H9 (cell line): ENCODE measurements around the gene RNPS1. TPM values are rescaled to one million over a fixed set of nuclear protein-coding genes. Genes with fewer than 3 reads are reported as not detected.

Experiments used
- DNase-seq: peaks from one replicate; pipeline ENCODE4 v3.0.0-alpha.2; 2017
- H2AFZ ChIP-seq: one replicate; pipeline ENCODE4 v1.6.1; 2013; ENCODE audit warnings: mild to moderate bottlenecking, low read length, control low read depth, moderate library complexity
- H2AK5ac ChIP-seq: 2 replicates; pipeline ENCODE4 v1.6.1; 2013; ENCODE audit warnings: low read length, control low read depth, mixed read lengths; ENCODE audit not compliant: insufficient read length
- H2BK120ac ChIP-seq: one replicate; pipeline ENCODE4 v1.6.1; 2013; ENCODE audit warnings: low read depth, mild to moderate bottlenecking, low read length, control low read depth, inconsistent platforms; ENCODE audit not compliant: poor library complexity, severe bottlenecking
- H2BK12ac ChIP-seq: 2 replicates; pipeline ENCODE4 v1.6.1; 2013; ENCODE audit warnings: low read length, control low read depth, mixed read lengths, low read depth; ENCODE audit not compliant: insufficient read length
- H2BK15ac ChIP-seq: 2 replicates; pipeline ENCODE4 v1.6.1; 2013; ENCODE audit warnings: low read depth, low read length, control low read depth
- H2BK20ac ChIP-seq: one replicate; pipeline ENCODE4 v1.6.1; 2013; ENCODE audit warnings: low read depth, mild to moderate bottlenecking, low read length, control low read depth, inconsistent platforms; ENCODE audit not compliant: poor library complexity, severe bottlenecking
- H2BK5ac ChIP-seq: 2 replicates; pipeline ENCODE4 v1.6.1; 2013; ENCODE audit warnings: low read length, control low read depth, mixed read lengths; ENCODE audit not compliant: insufficient read length
- H3K14ac ChIP-seq: 2 replicates; pipeline ENCODE4 v1.6.1; 2013; ENCODE audit warnings: low read length, control low read depth; ENCODE audit not compliant: insufficient read depth
- H3K18ac ChIP-seq: 2 replicates; pipeline ENCODE4 v1.6.1; 2013; ENCODE audit warnings: low read depth, mild to moderate bottlenecking, mixed read lengths, low read length, control low read depth; ENCODE audit not compliant: insufficient read length
- H3K23ac ChIP-seq: 2 replicates; pipeline ENCODE4 v1.6.1; 2013; ENCODE audit warnings: low read length, control low read depth, mixed read lengths, low read depth; ENCODE audit not compliant: insufficient read length
- H3K23me2 ChIP-seq: 2 replicates; pipeline ENCODE4 v1.6.1; 2013; ENCODE audit warnings: low read depth, mild to moderate bottlenecking, mixed read lengths, low read length, control low read depth; ENCODE audit not compliant: insufficient read length, poor library complexity, severe bottlenecking
- H3K27ac ChIP-seq: 2 replicates; pipeline ENCODE4 v1.5.1; 2013; ENCODE audit warnings: low read length, control low read depth, mixed read lengths, low read depth; ENCODE audit not compliant: insufficient read length
- H3K27me3 ChIP-seq: 2 replicates; pipeline ENCODE4 v1.6.1; 2013; ENCODE audit warnings: low read length, control low read depth, inconsistent platforms; ENCODE audit not compliant: insufficient read depth
- H3K4ac ChIP-seq: 2 replicates; pipeline ENCODE4 v1.6.1; 2013; ENCODE audit warnings: low read depth, mild to moderate bottlenecking, control low read depth, inconsistent platforms, low read length, moderate library complexity
- H3K4me1 ChIP-seq: 2 replicates; pipeline ENCODE4 v1.6.1; 2013; ENCODE audit warnings: low read length, control low read depth, inconsistent platforms; ENCODE audit not compliant: insufficient read depth
- H3K4me2 ChIP-seq: 2 replicates; pipeline ENCODE4 v1.6.1; 2013; ENCODE audit warnings: low read length, control low read depth, mixed read lengths; ENCODE audit not compliant: insufficient read length, insufficient read depth
- H3K56ac ChIP-seq: 2 replicates; pipeline ENCODE4 v1.6.1; 2013; ENCODE audit warnings: low read depth, mild to moderate bottlenecking, mixed read lengths, low read length, control low read depth; ENCODE audit not compliant: insufficient read length
- H3K79me1 ChIP-seq: 2 replicates; pipeline ENCODE4 v1.6.1; 2013; ENCODE audit warnings: low read depth, mild to moderate bottlenecking, moderate library complexity, low read length, control low read depth, inconsistent platforms; ENCODE audit not compliant: insufficient read depth, poor library complexity, severe bottlenecking
- H3K79me2 ChIP-seq: 2 replicates; pipeline ENCODE4 v1.6.1; 2013; ENCODE audit warnings: low read length, control low read depth, inconsistent platforms; ENCODE audit not compliant: insufficient read depth
- H3K9ac ChIP-seq: 2 replicates; pipeline ENCODE4 v1.6.1; 2013; ENCODE audit warnings: low read length, control low read depth, mixed read lengths; ENCODE audit not compliant: insufficient read length; ENCODE audit errors: extremely low read depth
- H3K9me3 ChIP-seq: one replicate; pipeline ENCODE4 v1.6.1; 2013; ENCODE audit warnings: low read depth, low read length, inconsistent platforms; ENCODE audit not compliant: control insufficient read depth
- H3T11ph ChIP-seq: one replicate; pipeline ENCODE4 v1.6.1; 2013; ENCODE audit warnings: mild to moderate bottlenecking, low read length, control low read depth, inconsistent platforms
- H4K20me1 ChIP-seq: one replicate; pipeline ENCODE4 v1.6.1; 2013; ENCODE audit not compliant: control insufficient read depth, insufficient read length, insufficient read depth
- H4K5ac ChIP-seq: 2 replicates; pipeline ENCODE4 v1.6.1; 2013; ENCODE audit warnings: low read depth, mild to moderate bottlenecking, mixed read lengths, low read length, control low read depth; ENCODE audit not compliant: insufficient read length
- H4K8ac ChIP-seq: replicated peaks from 2 replicates; pipeline ENCODE4 v1.6.1; 2013; ENCODE audit warnings: low read length, control low read depth, mixed read lengths, low read depth; ENCODE audit not compliant: insufficient read length
- H4K91ac ChIP-seq: 2 replicates; pipeline ENCODE4 v1.6.1; 2013; ENCODE audit warnings: low read depth, mild to moderate bottlenecking, moderate library complexity, mixed read lengths, low read length, control low read depth; ENCODE audit not compliant: insufficient read length
- H3K27ac Mint-ChIP-seq, 3 experiments: 2 replicates in 2 of 3; 3 replicates in 1 of 3; pipeline ENCODE4 v1.8.0; 2020 to 2021; ENCODE audit warnings: mixed read lengths in 3 of 3, mild to moderate bottlenecking in 1 of 3, moderate library complexity in 1 of 3
- H3K27me3 Mint-ChIP-seq: 2 replicates; pipeline ENCODE4 v1.8.0; 2021; ENCODE audit warnings: low read depth, mild to moderate bottlenecking, moderate library complexity, mixed read lengths
- H3K36me3 Mint-ChIP-seq, 3 experiments: 2 replicates in 2 of 3; 3 replicates in 1 of 3; pipeline ENCODE4 v1.8.0; 2020 to 2021; ENCODE audit warnings: low read depth in 3 of 3, mixed read lengths in 3 of 3; ENCODE audit not compliant: insufficient read depth in 1 of 3
- H3K4me1 Mint-ChIP-seq, 2 experiments: 2 replicates each; pipeline ENCODE4 v1.8.0; 2020; ENCODE audit warnings: mixed read lengths in 2 of 2
- H3K4me3 Mint-ChIP-seq, 2 experiments: 2 replicates in 1 of 2; 3 replicates in 1 of 2; pipeline ENCODE4 v1.8.0; 2020 to 2021; ENCODE audit warnings: mild to moderate bottlenecking in 2 of 2, mixed read lengths in 2 of 2, moderate library complexity in 1 of 2
- H3K9me3 Mint-ChIP-seq, 2 experiments: 2 replicates in 1 of 2; 3 replicates in 1 of 2; pipeline ENCODE4 v1.8.0; 2020; ENCODE audit warnings: mild to moderate bottlenecking in 2 of 2, mixed read lengths in 2 of 2, moderate library complexity in 1 of 2
- WGBS: extraction: QIAGEN DNeasy Blood & Tissue Kit; methylation state at CpG from one replicate; pipeline ENCODE4 v1.1.7; 2013; ENCODE audit warnings: missing lambda C conversion rate, low lambda C conversion rate, mixed read lengths; ENCODE audit not compliant: insufficient read length; ENCODE audit errors: extremely low coverage; 5-methylcytosine and 5-hydroxymethylcytosine counted together
- total RNA-seq: library from RNA; stranded (reverse); gene quantifications from 2 replicates; pipeline ENCODE4 v1.2.1, GENCODE V29; 2021
- TF ChIP-seq, protein P1 (sequence below): fragments of 200-600 bp; sonication (generic); conservative IDR thresholded peaks from 3 replicates; pipeline ENCODE4 v1.8.0; 2021; ENCODE audit warnings: antibody characterized with exemption, mild to moderate bottlenecking

Gene RNPS1
- total RNA-seq, 1 experiment from 2014 or later: 384 TPM

DNA sequence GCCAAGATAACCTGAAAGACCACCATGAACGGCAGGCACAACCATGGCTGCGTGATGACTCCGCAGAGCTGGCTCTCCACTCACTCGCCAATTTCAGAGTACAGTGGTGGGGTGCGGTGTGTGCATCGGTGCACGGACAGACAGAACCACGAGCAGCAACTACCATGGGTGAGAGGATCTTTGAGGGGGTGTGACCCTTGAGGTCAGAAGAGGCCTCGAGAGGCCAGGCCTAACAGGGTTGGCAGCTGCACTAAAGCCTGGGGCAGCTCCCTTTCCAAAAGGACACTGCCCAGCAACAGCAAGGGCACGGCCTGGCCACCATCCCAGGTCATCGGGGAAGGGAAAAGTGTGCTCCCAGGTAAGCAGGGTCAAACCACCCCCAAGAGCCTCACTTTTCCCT, 14.6 kb downstream of the RNPS1 start:
- TF ChIP-seq, protein P1, sequence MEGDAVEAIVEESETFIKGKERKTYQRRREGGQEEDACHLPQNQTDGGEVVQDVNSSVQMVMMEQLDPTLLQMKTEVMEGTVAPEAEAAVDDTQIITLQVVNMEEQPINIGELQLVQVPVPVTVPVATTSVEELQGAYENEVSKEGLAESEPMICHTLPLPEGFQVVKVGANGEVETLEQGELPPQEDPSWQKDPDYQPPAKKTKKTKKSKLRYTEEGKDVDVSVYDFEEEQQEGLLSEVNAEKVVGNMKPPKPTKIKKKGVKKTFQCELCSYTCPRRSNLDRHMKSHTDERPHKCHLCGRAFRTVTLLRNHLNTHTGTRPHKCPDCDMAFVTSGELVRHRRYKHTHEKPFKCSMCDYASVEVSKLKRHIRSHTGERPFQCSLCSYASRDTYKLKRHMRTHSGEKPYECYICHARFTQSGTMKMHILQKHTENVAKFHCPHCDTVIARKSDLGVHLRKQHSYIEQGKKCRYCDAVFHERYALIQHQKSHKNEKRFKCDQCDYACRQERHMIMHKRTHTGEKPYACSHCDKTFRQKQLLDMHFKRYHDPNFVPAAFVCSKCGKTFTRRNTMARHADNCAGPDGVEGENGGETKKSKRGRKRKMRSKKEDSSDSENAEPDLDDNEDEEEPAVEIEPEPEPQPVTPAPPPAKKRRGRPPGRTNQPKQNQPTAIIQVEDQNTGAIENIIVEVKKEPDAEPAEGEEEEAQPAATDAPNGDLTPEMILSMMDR: no peak
- Histone ChIP-seq H3T11ph (no peak overlapping the region), H2BK15ac (no peak overlapping the region), H2AFZ (no peak overlapping the region), H3K9me3 (no peaks in the 10 kb centered on the region), H2BK120ac (no peak overlapping the region), H2BK12ac (no peak overlapping the region), H4K8ac (no peak overlapping the region), H3K18ac (no peak overlapping the region), H2BK5ac (no peak overlapping the region), H3K56ac (no peak overlapping the region), H2AK5ac (no peak overlapping the region), H3K79me2 (no peaks in the 10 kb centered on the region; the same call in 1 of the 2 replicates), H4K5ac (no peak overlapping the region), H3K27ac (no peak overlapping the region), H3K23me2 (peaks cover 4% of the 10 kb centered on the region), H3K4me2 (no peak overlapping the region), H3K9ac (no peak overlapping the region), H3K4ac (no peak overlapping the region), H3K23ac (no peak overlapping the region), H3K27me3 (no peaks in the 10 kb centered on the region), H2BK20ac (no peak overlapping the region), H3K4me1 (no peaks in the 10 kb centered on the region), H3K14ac (no peak overlapping the region), H4K20me1 (peaks cover 2% of the 10 kb centered on the region), H4K91ac (no peak overlapping the region), H3K79me1 (no peaks in the 10 kb centered on the region)
- Mint-ChIP-seq H3K36me3 (peaks cover 45 to 70% (median 61%) of the 10 kb centered on the region in 3 experiments), H3K27ac (peak overlapping the region in 2 of 3 experiments; percentile 62 to 87; a peak in 5 of 7 replicates), H3K4me3 (peak overlapping the region in 1 of 2 experiments; percentile 68; a peak in 3 of 5 replicates), H3K27me3 (no peaks in the 10 kb centered on the region), H3K4me1 (peaks cover 13 to 20% of the 10 kb centered on the region in 2 experiments), H3K9me3 (no peaks in the 10 kb centered on the region)
- DNase-seq: peak; percentile 26
- no CpG with 5 or more reads among the region's 11 CpGs for WGBS
